Epithelial cell of esophagus (primary cell): ENCODE results near the gene NSFL1C.
A peak's percentile ranks its signal among the peaks of the same experiment; 100 is the strongest.

ENCODE experiments used
- DNase-seq: peaks from one replicate; pipeline ENCODE4 v3.0.0; 2010; ENCODE audit warnings: low read depth
- H3K4me3 ChIP-seq: 2 replicates; pipeline ENCODE4 v1.5.1; 2011; ENCODE audit warnings: mild to moderate bottlenecking, low read length, control low read depth
- CTCF ChIP-seq: IDR thresholded peaks from 2 replicates; pipeline ENCODE4 v1.5.1; 2011; ENCODE audit warnings: low read depth, mild to moderate bottlenecking, low read length, control low read depth, inconsistent platforms; ENCODE audit not compliant: insufficient read depth; ENCODE audit errors: missing control alignments

The NSFL1C gene

GRCh38 chr20:1418350-1418749, 48.3 kb downstream of the NSFL1C start:
- no peak for TF ChIP-seq CTCF
- DNase-seq: peak; percentile 64
- H3K4me3 ChIP-seq: no peak overlapping the region

GRCh38 chr20:1417790-1418189, 48.9 kb downstream of the NSFL1C start:
- no peak for DNase-seq
- TF ChIP-seq CTCF: no peak

GRCh38 chr20:1417273-1417672, 49.4 kb downstream of the NSFL1C start:
- peak; percentile 95 for DNase-seq
- no peak for TF ChIP-seq CTCF
- H3K4me3 ChIP-seq: no peak overlapping the region

More at GRCh38 chr20:1417790-1418189, 48.9 kb downstream of the NSFL1C start:
- no peak overlapping the region for H3K4me3 ChIP-seq

GRCh38 chr20:1415667-1416468, 50.8 kb downstream of the NSFL1C start:
- DNase-seq: peak; percentile 99
- H3K4me3 ChIP-seq: no peak overlapping the region
- TF ChIP-seq CTCF: no peak

- no peak overlapping the region for H3K4me3 ChIP-seq
- DNase-seq: no peak
- no peak for TF ChIP-seq CTCF
Observed at GRCh38 chr20:1414982-1415381, 51.7 kb downstream of the NSFL1C start.

- TF ChIP-seq CTCF: no peak
- DNase-seq: no peak
- H3K4me3 ChIP-seq: no peak overlapping the region
Observed at GRCh38 chr20:1405801-1406200, 60.8 kb downstream of the NSFL1C start.

- no peak overlapping the region for H3K4me3 ChIP-seq
- DNase-seq: no peak
- TF ChIP-seq CTCF: no peak
Observed at GRCh38 chr20:1403624-1404023, 63.0 kb downstream of the NSFL1C start.
